K562 (cell line): ENCODE measurements around the gene ANO7. TPM values are rescaled to one million over a fixed set of nuclear protein-coding genes. Genes with fewer than 3 reads are reported as not detected.

Experiments
- HOXB6 ChIP-seq: fragments of 250-450 bp; sonication (Bioruptor Pico); IDR thresholded peaks from 2 replicates; pipeline ENCODE4 v1.5.1; 2022; ENCODE audit warnings: mild to moderate bottlenecking, borderline replicate concordance
- KLF6 ChIP-seq: fragments of 250-450 bp; sonication (Bioruptor Pico); IDR thresholded peaks from 2 replicates; pipeline ENCODE4 v1.4.0; 2020; ENCODE audit warnings: mild to moderate bottlenecking, moderate library complexity, borderline replicate concordance
- MTA2 ChIP-seq: fragments of 450-650 bp; IDR thresholded peaks from 2 replicates; pipeline ENCODE4 v1.6.1; 2016; ENCODE audit warnings: low read depth
- NBN ChIP-seq: fragments of 450-650 bp; IDR thresholded peaks from 2 replicates; pipeline ENCODE4 v1.6.1; 2016; ENCODE audit warnings: low read depth, mild to moderate bottlenecking
- SLC30A9 ChIP-seq: fragments of 250-450 bp; sonication (Bioruptor Pico); IDR thresholded peaks from 2 replicates; pipeline ENCODE4 v1.8.0; 2022; ENCODE audit warnings: mild to moderate bottlenecking, moderate library complexity
- SRF ChIP-seq, 2 experiments: fragments of 250-450, 450-650 bp in 1 of 2; sonication (Bioruptor Pico) in 1 of 2; sonication (generic) in 1 of 2; formaldehyde crosslinking; IDR thresholded peaks; 2 replicates each; pipeline versions ENCODE4 v1.5.0 to v1.5.1; 2020 to 2022; ENCODE audit warnings: mild to moderate bottlenecking in 1 of 2, missing genetic modification reagents in 1 of 2
- SRSF9 ChIP-seq: fragments of 200-400 bp; formaldehyde crosslinking; IDR thresholded peaks from 2 replicates; pipeline ENCODE4 v1.6.1; 2017; ENCODE audit warnings: low read depth, low read length, borderline replicate concordance
- polyA plus RNA-seq, 8 experiments: library from polyadenylated mRNA; depleted of rRNA in 4 of 8; stranded (reverse) in 5 of 8; unstranded in 3 of 8; fragments of >200 nt; fragmentation: Nextera tagmentation in 2 of 8; fragmentation: Illumina TruSeq in 1 of 8; extraction: Ambion mirVana in 2 of 8; extraction: Trizol in 1 of 8; gene quantifications; 2 replicates each; pipeline versions ENCODE4 v1.2.1 to v1.2.3, GENCODE V29; 2011 to 2014; ENCODE audit warnings: inconsistent platforms in 1 of 8, missing spikeins in 1 of 8
- total RNA-seq, 7 experiments: library from RNA; depleted of rRNA in 6 of 7; stranded (reverse); fragments of >200 nt in 6 of 7; fragmentation: Illumina TruSeq in 2 of 7; extraction: Trizol in 2 of 7; gene quantifications; 2 replicates each; pipeline versions ENCODE4 v1.2.1 to v1.2.3, GENCODE V29; 2011 to 2021; ENCODE audit warnings: low replicate concordance in 1 of 7
- TF ChIP-seq, protein P1 (sequence below): fragments of 450-650 bp; IDR thresholded peaks from 2 replicates; pipeline ENCODE4 v1.6.1; 2016; ENCODE audit warnings: low read depth, mild to moderate bottlenecking, moderate library complexity
- TF ChIP-seq, protein P2 (sequence below): fragments of 250-450 bp; sonication (Bioruptor Pico); IDR thresholded peaks from 2 replicates; pipeline ENCODE4 v1.9.0; 2021; ENCODE audit warnings: mild to moderate bottlenecking, inconsistent platforms
- TF ChIP-seq, protein P3 (sequence below): fragments of 450-650 bp; IDR thresholded peaks from 2 replicates; pipeline ENCODE4 v1.6.1; 2016; ENCODE audit warnings: mild to moderate bottlenecking, moderate library complexity
- TF ChIP-seq, protein P4 (sequence below): fragments of 450-650 bp; formaldehyde crosslinking; IDR thresholded peaks from 2 replicates; pipeline ENCODE4 v1.4.0; 2020; ENCODE audit warnings: mild to moderate bottlenecking, mixed read lengths

Gene ANO7
- total and polyA plus RNA-seq, 9 of the 15 experiments (the other 6 are each of a cell fraction or from before 2014, with no cell fraction given) = 0.28 to 5.1 (median 1.1) TPM

DNA sequence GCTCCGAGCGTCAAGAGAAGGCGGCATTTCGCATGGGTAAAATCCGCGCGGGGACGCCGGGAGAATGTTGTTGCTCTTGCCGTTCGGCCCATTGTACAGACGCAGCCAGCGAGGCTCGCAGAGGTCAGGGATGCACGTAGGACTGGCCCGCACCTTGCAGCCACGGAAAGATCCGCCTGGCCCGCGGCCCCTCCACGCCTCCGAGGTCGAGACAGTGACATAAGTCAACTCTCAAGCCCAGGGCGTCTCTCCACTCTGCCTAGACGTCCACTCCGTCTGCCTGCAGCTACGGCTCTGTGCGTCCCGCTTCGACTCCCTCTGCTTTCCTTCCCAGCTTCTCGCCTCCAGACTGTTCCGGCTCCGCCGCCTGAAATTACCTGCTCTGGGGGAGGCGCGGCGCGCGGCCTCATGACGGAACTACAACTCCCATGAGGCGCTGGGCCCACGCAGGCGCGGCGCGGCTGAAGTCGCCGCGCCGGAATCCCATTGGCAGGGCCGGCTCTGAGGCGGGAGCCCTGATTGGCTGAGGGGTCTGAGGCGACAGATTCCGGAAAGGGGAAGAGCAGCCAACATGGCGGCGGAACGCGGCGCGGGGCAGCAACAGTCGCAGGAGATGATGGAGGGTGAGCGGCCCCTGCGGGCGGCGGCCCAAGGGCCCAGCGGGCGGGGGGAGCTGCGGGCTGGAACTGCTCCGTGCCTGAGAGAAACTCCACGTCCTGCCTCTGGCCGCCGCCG lies 38.4 kb upstream of the ANO7 start, which contains the start of gene PPP1R7 (continued):
- no peak for TF ChIP-seq KLF6 (CRISPR knock-in tag)
- no peak for TF ChIP-seq MTA2
- TF ChIP-seq, protein P1, sequence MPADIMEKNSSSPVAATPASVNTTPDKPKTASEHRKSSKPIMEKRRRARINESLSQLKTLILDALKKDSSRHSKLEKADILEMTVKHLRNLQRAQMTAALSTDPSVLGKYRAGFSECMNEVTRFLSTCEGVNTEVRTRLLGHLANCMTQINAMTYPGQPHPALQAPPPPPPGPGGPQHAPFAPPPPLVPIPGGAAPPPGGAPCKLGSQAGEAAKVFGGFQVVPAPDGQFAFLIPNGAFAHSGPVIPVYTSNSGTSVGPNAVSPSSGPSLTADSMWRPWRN = no peak
- no peak for TF ChIP-seq HOXB6 (CRISPR knock-in tag)
- no peak; a peak in 1 of 4 replicates for TF ChIP-seq SRF (CRISPR knock-in tag; IDR thresholded peaks at IDR 0.05)
- TF ChIP-seq, protein P2, sequence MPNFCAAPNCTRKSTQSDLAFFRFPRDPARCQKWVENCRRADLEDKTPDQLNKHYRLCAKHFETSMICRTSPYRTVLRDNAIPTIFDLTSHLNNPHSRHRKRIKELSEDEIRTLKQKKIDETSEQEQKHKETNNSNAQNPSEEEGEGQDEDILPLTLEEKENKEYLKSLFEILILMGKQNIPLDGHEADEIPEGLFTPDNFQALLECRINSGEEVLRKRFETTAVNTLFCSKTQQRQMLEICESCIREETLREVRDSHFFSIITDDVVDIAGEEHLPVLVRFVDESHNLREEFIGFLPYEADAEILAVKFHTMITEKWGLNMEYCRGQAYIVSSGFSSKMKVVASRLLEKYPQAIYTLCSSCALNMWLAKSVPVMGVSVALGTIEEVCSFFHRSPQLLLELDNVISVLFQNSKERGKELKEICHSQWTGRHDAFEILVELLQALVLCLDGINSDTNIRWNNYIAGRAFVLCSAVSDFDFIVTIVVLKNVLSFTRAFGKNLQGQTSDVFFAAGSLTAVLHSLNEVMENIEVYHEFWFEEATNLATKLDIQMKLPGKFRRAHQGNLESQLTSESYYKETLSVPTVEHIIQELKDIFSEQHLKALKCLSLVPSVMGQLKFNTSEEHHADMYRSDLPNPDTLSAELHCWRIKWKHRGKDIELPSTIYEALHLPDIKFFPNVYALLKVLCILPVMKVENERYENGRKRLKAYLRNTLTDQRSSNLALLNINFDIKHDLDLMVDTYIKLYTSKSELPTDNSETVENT (CRISPR knock-in tag) = no peak
- 0 out of 2 replicates have a peak, but pooled peaks have one; percentile 25 for TF ChIP-seq NBN
- TF ChIP-seq, protein P3, sequence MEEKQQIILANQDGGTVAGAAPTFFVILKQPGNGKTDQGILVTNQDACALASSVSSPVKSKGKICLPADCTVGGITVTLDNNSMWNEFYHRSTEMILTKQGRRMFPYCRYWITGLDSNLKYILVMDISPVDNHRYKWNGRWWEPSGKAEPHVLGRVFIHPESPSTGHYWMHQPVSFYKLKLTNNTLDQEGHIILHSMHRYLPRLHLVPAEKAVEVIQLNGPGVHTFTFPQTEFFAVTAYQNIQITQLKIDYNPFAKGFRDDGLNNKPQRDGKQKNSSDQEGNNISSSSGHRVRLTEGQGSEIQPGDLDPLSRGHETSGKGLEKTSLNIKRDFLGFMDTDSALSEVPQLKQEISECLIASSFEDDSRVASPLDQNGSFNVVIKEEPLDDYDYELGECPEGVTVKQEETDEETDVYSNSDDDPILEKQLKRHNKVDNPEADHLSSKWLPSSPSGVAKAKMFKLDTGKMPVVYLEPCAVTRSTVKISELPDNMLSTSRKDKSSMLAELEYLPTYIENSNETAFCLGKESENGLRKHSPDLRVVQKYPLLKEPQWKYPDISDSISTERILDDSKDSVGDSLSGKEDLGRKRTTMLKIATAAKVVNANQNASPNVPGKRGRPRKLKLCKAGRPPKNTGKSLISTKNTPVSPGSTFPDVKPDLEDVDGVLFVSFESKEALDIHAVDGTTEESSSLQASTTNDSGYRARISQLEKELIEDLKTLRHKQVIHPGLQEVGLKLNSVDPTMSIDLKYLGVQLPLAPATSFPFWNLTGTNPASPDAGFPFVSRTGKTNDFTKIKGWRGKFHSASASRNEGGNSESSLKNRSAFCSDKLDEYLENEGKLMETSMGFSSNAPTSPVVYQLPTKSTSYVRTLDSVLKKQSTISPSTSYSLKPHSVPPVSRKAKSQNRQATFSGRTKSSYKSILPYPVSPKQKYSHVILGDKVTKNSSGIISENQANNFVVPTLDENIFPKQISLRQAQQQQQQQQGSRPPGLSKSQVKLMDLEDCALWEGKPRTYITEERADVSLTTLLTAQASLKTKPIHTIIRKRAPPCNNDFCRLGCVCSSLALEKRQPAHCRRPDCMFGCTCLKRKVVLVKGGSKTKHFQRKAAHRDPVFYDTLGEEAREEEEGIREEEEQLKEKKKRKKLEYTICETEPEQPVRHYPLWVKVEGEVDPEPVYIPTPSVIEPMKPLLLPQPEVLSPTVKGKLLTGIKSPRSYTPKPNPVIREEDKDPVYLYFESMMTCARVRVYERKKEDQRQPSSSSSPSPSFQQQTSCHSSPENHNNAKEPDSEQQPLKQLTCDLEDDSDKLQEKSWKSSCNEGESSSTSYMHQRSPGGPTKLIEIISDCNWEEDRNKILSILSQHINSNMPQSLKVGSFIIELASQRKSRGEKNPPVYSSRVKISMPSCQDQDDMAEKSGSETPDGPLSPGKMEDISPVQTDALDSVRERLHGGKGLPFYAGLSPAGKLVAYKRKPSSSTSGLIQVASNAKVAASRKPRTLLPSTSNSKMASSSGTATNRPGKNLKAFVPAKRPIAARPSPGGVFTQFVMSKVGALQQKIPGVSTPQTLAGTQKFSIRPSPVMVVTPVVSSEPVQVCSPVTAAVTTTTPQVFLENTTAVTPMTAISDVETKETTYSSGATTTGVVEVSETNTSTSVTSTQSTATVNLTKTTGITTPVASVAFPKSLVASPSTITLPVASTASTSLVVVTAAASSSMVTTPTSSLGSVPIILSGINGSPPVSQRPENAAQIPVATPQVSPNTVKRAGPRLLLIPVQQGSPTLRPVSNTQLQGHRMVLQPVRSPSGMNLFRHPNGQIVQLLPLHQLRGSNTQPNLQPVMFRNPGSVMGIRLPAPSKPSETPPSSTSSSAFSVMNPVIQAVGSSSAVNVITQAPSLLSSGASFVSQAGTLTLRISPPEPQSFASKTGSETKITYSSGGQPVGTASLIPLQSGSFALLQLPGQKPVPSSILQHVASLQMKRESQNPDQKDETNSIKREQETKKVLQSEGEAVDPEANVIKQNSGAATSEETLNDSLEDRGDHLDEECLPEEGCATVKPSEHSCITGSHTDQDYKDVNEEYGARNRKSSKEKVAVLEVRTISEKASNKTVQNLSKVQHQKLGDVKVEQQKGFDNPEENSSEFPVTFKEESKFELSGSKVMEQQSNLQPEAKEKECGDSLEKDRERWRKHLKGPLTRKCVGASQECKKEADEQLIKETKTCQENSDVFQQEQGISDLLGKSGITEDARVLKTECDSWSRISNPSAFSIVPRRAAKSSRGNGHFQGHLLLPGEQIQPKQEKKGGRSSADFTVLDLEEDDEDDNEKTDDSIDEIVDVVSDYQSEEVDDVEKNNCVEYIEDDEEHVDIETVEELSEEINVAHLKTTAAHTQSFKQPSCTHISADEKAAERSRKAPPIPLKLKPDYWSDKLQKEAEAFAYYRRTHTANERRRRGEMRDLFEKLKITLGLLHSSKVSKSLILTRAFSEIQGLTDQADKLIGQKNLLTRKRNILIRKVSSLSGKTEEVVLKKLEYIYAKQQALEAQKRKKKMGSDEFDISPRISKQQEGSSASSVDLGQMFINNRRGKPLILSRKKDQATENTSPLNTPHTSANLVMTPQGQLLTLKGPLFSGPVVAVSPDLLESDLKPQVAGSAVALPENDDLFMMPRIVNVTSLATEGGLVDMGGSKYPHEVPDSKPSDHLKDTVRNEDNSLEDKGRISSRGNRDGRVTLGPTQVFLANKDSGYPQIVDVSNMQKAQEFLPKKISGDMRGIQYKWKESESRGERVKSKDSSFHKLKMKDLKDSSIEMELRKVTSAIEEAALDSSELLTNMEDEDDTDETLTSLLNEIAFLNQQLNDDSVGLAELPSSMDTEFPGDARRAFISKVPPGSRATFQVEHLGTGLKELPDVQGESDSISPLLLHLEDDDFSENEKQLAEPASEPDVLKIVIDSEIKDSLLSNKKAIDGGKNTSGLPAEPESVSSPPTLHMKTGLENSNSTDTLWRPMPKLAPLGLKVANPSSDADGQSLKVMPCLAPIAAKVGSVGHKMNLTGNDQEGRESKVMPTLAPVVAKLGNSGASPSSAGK = no peak
- no peak for TF ChIP-seq SRSF9
- TF ChIP-seq, protein P4, sequence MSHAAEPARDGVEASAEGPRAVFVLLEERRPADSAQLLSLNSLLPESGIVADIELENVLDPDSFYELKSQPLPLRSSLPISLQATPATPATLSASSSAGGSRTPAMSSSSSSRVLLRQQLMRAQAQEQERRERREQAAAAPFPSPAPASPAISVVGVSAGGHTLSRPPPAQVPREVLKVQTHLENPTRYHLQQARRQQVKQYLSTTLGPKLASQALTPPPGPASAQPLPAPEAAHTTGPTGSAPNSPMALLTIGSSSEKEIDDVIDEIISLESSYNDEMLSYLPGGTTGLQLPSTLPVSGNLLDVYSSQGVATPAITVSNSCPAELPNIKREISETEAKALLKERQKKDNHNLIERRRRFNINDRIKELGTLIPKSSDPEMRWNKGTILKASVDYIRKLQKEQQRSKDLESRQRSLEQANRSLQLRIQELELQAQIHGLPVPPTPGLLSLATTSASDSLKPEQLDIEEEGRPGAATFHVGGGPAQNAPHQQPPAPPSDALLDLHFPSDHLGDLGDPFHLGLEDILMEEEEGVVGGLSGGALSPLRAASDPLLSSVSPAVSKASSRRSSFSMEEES (CRISPR knock-in tag) = no peak
- no peak for TF ChIP-seq SLC30A9 (CRISPR knock-in tag)
